ENCODE measurements around the gene DNAJC10. TPM values are rescaled to one million over a fixed set of nuclear protein-coding genes. Genes with fewer than 3 reads are reported as not detected.
"Not testable (repeated sequence)": the region's sequence is repeated elsewhere in the genome, so short reads cannot be mapped to it uniquely, and the experiment has no call there.

The DNAJC10 gene
- total RNA-seq, 2 experiments from 2014 or later, result 50.2 to 56.8 TPM

- Mint-ChIP-seq H3K27me3 (no peaks in the 10 kb centered on the region), H3K4me1 (peaks cover 2% of the 10 kb centered on the region), H3K27ac (no peak overlapping the region), H3K4me3 (no peak overlapping the region), H3K9me3 (no peaks in the 10 kb centered on the region), H3K36me3 (ENCODE audit: low read depth) (peaks cover 36% of the 10 kb centered on the region)
- ChIA-PET POLR2A (no interaction called here), CTCF (interaction anchor here (1.2 kb wide), 1 partner anchor 304 kb away, joined by 3 read pairs; no protein-coding TSS in a partner anchor)
- DNase-seq, result no peak
Measured at GRCh38 chr2:182733572-182733971, 17.5 kb downstream of the DNAJC10 start.

GRCh38 chr2:182736856-182737255 lies 20.8 kb downstream of the DNAJC10 start:
- POLR2A ChIA-PET, DNase-seq, H3K27me3 Mint-ChIP-seq, H3K27ac Mint-ChIP-seq, H3K9me3 Mint-ChIP-seq, H3K4me3 Mint-ChIP-seq, CTCF ChIA-PET: not testable (repeated sequence)
- H3K4me1 Mint-ChIP-seq, result peaks cover 10% of the 10 kb centered on the region
- H3K36me3 Mint-ChIP-seq (ENCODE audit: low read depth), result peaks cover 36% of the 10 kb centered on the region

GRCh38 chr2:182740701-182741100 lies 24.6 kb downstream of the DNAJC10 start:
- Mint-ChIP-seq H3K27ac (no peak overlapping the region), H3K9me3 (no peaks in the 10 kb centered on the region), H3K4me1 (peaks cover 8% of the 10 kb centered on the region), H3K27me3 (no peaks in the 10 kb centered on the region), H3K4me3 (no peak overlapping the region), H3K36me3 (ENCODE audit: low read depth) (peaks cover 59% of the 10 kb centered on the region)
- DNase-seq, result no peak
- CTCF ChIA-PET, result no interaction called here
- POLR2A ChIA-PET, result no interaction called here

- CTCF ChIA-PET, result no interaction called here
- no peak for DNase-seq
- Mint-ChIP-seq H3K4me1 (peaks cover 8% of the 10 kb centered on the region), H3K9me3 (no peaks in the 10 kb centered on the region), H3K27ac (no peak overlapping the region), H3K36me3 (ENCODE audit: low read depth) (peaks cover 66% of the 10 kb centered on the region), H3K27me3 (no peaks in the 10 kb centered on the region), H3K4me3 (no peak overlapping the region)
- POLR2A ChIA-PET, result no interaction called here
Measured at GRCh38 chr2:182741620-182742019, 25.6 kb downstream of the DNAJC10 start.

- Mint-ChIP-seq H3K36me3 (ENCODE audit: low read depth) (peaks cover 55% of the 10 kb centered on the region), H3K4me1 (peaks cover 8% of the 10 kb centered on the region), H3K27ac (no peak overlapping the region), H3K27me3 (no peaks in the 10 kb centered on the region), H3K4me3 (no peak overlapping the region), H3K9me3 (no peaks in the 10 kb centered on the region)
- POLR2A ChIA-PET, result no interaction called here
- no peak for DNase-seq
- CTCF ChIA-PET, result no interaction called here
Measured at GRCh38 chr2:182744490-182744889, 28.4 kb downstream of the DNAJC10 start.

GRCh38 chr2:182745061-182745460 lies 29.0 kb downstream of the DNAJC10 start:
- Mint-ChIP-seq H3K27ac (no peak overlapping the region), H3K4me3 (no peak overlapping the region), H3K27me3 (no peaks in the 10 kb centered on the region), H3K4me1 (peaks cover 8% of the 10 kb centered on the region), H3K9me3 (no peaks in the 10 kb centered on the region), H3K36me3 (ENCODE audit: low read depth) (peaks cover 56% of the 10 kb centered on the region)
- no peak for DNase-seq
- CTCF ChIA-PET, result no interaction called here
- POLR2A ChIA-PET, result no interaction called here

GRCh38 chr2:182745894-182746293 lies 29.8 kb downstream of the DNAJC10 start:
- CTCF ChIA-PET, H3K4me3 Mint-ChIP-seq, H3K27ac Mint-ChIP-seq, POLR2A ChIA-PET, H3K4me1 Mint-ChIP-seq, H3K9me3 Mint-ChIP-seq, DNase-seq, H3K27me3 Mint-ChIP-seq: not testable (repeated sequence)
- peaks cover 62% of the 10 kb centered on the region for H3K36me3 Mint-ChIP-seq (ENCODE audit: low read depth)

GRCh38 chr2:182754231-182754630 lies 38.2 kb downstream of the DNAJC10 start:
- Mint-ChIP-seq H3K27ac (no peak overlapping the region), H3K36me3 (ENCODE audit: low read depth) (peaks cover 36% of the 10 kb centered on the region), H3K4me1 (no peaks in the 10 kb centered on the region), H3K27me3 (no peaks in the 10 kb centered on the region), H3K9me3 (no peaks in the 10 kb centered on the region), H3K4me3 (no peak overlapping the region)
- ChIA-PET POLR2A (no interaction called here), CTCF (interaction anchor here (0.8 kb wide), 1 partner anchor 39 kb away, joined by 3 read pairs; no protein-coding TSS in a partner anchor)
- no peak for DNase-seq

- H3K4me1 Mint-ChIP-seq, result peaks cover 7% of the 10 kb centered on the region
- H3K36me3 Mint-ChIP-seq (ENCODE audit: low read depth), result peaks cover 35% of the 10 kb centered on the region
- no peaks in the 10 kb centered on the region for H3K27me3 Mint-ChIP-seq
- no peak overlapping the region for H3K27ac Mint-ChIP-seq
- CTCF ChIA-PET, result no interaction called here
- DNase-seq, result no peak
- no peaks in the 10 kb centered on the region for H3K9me3 Mint-ChIP-seq
- POLR2A ChIA-PET, result no interaction called here
- H3K4me3 Mint-ChIP-seq, result no peak overlapping the region
Measured at GRCh38 chr2:182758379-182758778, 42.3 kb downstream of the DNAJC10 start.

GRCh38 chr2:182761903-182762302 lies 45.8 kb downstream of the DNAJC10 start:
- no peaks in the 10 kb centered on the region for H3K27me3 Mint-ChIP-seq
- peaks cover 30% of the 10 kb centered on the region for H3K36me3 Mint-ChIP-seq (ENCODE audit: low read depth)
- ChIA-PET POLR2A (no interaction called here), CTCF (interaction anchor here (1.2 kb wide), 1 partner anchor 218 kb away, joined by 4 read pairs; no protein-coding TSS in a partner anchor)
- no peak overlapping the region for H3K4me3 Mint-ChIP-seq
- H3K4me1 Mint-ChIP-seq, result peaks cover 7% of the 10 kb centered on the region
- H3K27ac Mint-ChIP-seq, result no peak overlapping the region
- DNase-seq, result no peak
- no peaks in the 10 kb centered on the region for H3K9me3 Mint-ChIP-seq

GRCh38 chr2:182763311-182763912 lies 47.4 kb downstream of the DNAJC10 start:
- ChIA-PET CTCF (interaction anchor here (0.9 to 1.2 kb wide), 4 partner anchors 24 to 217 kb away, joined by 3 to 5 read pairs (median 4); no protein-coding TSS in a partner anchor), POLR2A (no interaction called here)
- no peak overlapping the region for H3K4me3 Mint-ChIP-seq
- no peaks in the 10 kb centered on the region for H3K27me3 Mint-ChIP-seq
- peaks cover 7% of the 10 kb centered on the region for H3K4me1 Mint-ChIP-seq
- H3K36me3 Mint-ChIP-seq (ENCODE audit: low read depth), result peaks cover 34% of the 10 kb centered on the region
- DNase-seq, result no peak
- no peaks in the 10 kb centered on the region for H3K9me3 Mint-ChIP-seq
- H3K27ac Mint-ChIP-seq, result no peak overlapping the region

GRCh38 chr2:182766626-182767025 lies 50.6 kb downstream of the DNAJC10 start:
- POLR2A ChIA-PET, result no interaction called here

GRCh38 chr2:182767578-182767977 lies 51.5 kb downstream of the DNAJC10 start:
- Mint-ChIP-seq H3K4me1 (no peaks in the 10 kb centered on the region), H3K36me3 (ENCODE audit: low read depth) (peaks cover 55% of the 10 kb centered on the region), H3K27me3 (no peaks in the 10 kb centered on the region), H3K4me3 (no peak overlapping the region), H3K9me3 (peaks cover 16% of the 10 kb centered on the region), H3K27ac (no peak overlapping the region)
- POLR2A ChIA-PET, result no interaction called here
- CTCF ChIA-PET, result interaction anchor here (0.6 to 1.6 kb wide), 4 partner anchors 101 to 214 kb away, joined by 3 to 16 read pairs (median 4); no protein-coding TSS in a partner anchor
- DNase-seq, result no peak

More at GRCh38 chr2:182766626-182767025, 50.6 kb downstream of the DNAJC10 start:
- DNase-seq, result no peak
- CTCF ChIA-PET, result interaction anchor here (1.4 kb wide), 1 partner anchor 213 kb away, joined by 16 read pairs; no protein-coding TSS in a partner anchor
- H3K4me3 Mint-ChIP-seq, result no peak overlapping the region
- peaks cover 52% of the 10 kb centered on the region for H3K36me3 Mint-ChIP-seq (ENCODE audit: low read depth)
- no peaks in the 10 kb centered on the region for H3K27me3 Mint-ChIP-seq
- H3K9me3 Mint-ChIP-seq, result peaks cover 8% of the 10 kb centered on the region
- no peak overlapping the region for H3K27ac Mint-ChIP-seq
- H3K4me1 Mint-ChIP-seq, result peaks cover 7% of the 10 kb centered on the region

- H3K27me3 Mint-ChIP-seq, H3K4me3 Mint-ChIP-seq, DNase-seq, POLR2A ChIA-PET, H3K27ac Mint-ChIP-seq, CTCF ChIA-PET, H3K4me1 Mint-ChIP-seq: not testable (repeated sequence)
- Mint-ChIP-seq H3K9me3 (peaks cover 17% of the 10 kb centered on the region), H3K36me3 (ENCODE audit: low read depth) (peaks cover 61% of the 10 kb centered on the region)
Measured at GRCh38 chr2:182768950-182769349, 52.9 kb downstream of the DNAJC10 start.
